Activated B cell treated with CpG ODN at 0.5 μM for 24 hours (primary cell): Measurements from ENCODE around the gene DAP. TPM values are rescaled to one million over a fixed set of nuclear protein-coding genes. Genes with fewer than 3 reads are reported as not detected.

Source experiments
- ATAC-seq: fragments of 200-7000 bp; cut with Tn5 transposase; one replicate; pipeline ENCODE4 v1.10.0; 2021; ENCODE audit warnings: low read depth, mild to moderate bottlenecking, moderate library complexity
- CTCF ChIA-PET: fragments of 350-600 bp; sonication (Branson Sonifier 250); formaldehyde crosslinking; loops from one replicate; lab custom pipeline; 2021; ENCODE audit warnings: antibody characterized with exemption; lab: Charles Lee
- POLR2A ChIA-PET: fragments of 350-600 bp; sonication (Branson Sonifier 250); formaldehyde crosslinking; loops from one replicate; lab custom pipeline; 2021; ENCODE audit warnings: antibody characterized with exemption; lab: Charles Lee
- DNase-seq: peaks from one replicate; pipeline ENCODE4 v3.0.0; 2022
- H3K27ac Mint-ChIP-seq: one replicate; pipeline ENCODE4 v1.8.0; 2020; ENCODE audit warnings: mixed read lengths
- H3K27me3 Mint-ChIP-seq: one replicate; pipeline ENCODE4 v1.8.0; 2021; ENCODE audit warnings: mixed read lengths
- H3K36me3 Mint-ChIP-seq: one replicate; pipeline ENCODE4 v1.8.0; 2021; ENCODE audit warnings: low read depth, mixed read lengths
- H3K4me1 Mint-ChIP-seq: one replicate; pipeline ENCODE4 v1.8.0; 2021; ENCODE audit warnings: mixed read lengths
- H3K4me3 Mint-ChIP-seq: one replicate; pipeline ENCODE4 v1.8.0; 2020; ENCODE audit warnings: mild to moderate bottlenecking, mixed read lengths
- H3K9me3 Mint-ChIP-seq: one replicate; pipeline ENCODE4 v1.8.0; 2020; ENCODE audit warnings: mixed read lengths
- CTCF ChIP-seq: fragments of 200-600 bp; IDR thresholded peaks from one replicate; pipeline ENCODE4 v1.8.0; 2022; ENCODE audit warnings: antibody characterized with exemption, mild to moderate bottlenecking
- intact Hi-C: fragments of 100-400 bp; cut with micrococcal nuclease; formaldehyde crosslinking; loops from one replicate; pipeline ENCODE4 v1.15.1; 2024
- total RNA-seq: library from RNA; stranded (reverse); gene quantifications from 2 replicates; pipeline ENCODE4 v1.2.3, GENCODE V29; 2022

Gene DAP
- total RNA-seq, 1 donor from 2014 or later, result 51.3 TPM

DNA sequence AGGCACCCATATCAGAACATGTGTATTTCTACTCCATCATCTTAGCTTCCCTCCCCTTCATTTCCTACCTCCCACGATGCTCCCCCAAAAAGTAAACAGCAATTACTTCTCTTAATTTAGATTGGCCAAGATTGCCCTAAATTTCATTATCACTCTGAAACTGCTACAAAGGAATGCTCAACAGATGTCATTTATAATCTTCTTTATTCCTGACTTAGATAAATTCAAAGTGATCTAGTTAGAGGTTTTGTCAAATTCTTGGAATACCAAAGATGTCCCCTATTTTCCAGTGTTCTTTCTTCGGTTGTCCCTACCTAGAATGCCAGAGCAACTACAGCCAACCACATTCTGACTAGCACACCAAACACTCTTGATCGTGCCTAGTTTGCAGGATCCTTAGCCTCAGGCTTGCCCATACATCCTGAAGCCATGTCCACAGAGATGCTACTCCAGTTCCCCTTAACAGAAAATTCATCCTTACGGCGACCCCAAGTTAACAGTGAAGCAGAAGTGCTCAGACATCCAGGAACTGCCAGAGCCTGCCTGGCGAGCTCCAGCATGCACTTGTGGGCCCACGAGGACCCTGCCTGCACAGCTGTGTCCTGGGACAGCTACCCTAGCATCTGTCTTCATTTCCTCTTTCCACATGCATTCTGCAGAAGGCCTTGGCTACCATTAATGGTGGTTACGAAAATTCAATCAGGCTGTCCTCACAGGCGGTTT is 31.6 kb downstream of the DAP start:
- Mint-ChIP-seq H3K4me3 (no peak overlapping the region), H3K9me3 (no peaks in the 10 kb centered on the region), H3K27ac (no peak overlapping the region), H3K4me1 (peaks cover 50% of the 10 kb centered on the region), H3K36me3 (peaks cover 33% of the 10 kb centered on the region), H3K27me3 (no peaks in the 10 kb centered on the region)
- DNase-seq (no peak), ATAC-seq (no peak)
- intact Hi-C loops, result loop anchor here (5.0 to 10.0 kb wide), 2 partner anchors 95 to 377 kb away; partner anchors contain the start of gene MARCHF6
- ChIA-PET POLR2A (interaction anchor here (1.0 kb wide), 1 partner anchor 31 kb away, joined by 3 read pairs; the partner anchor contains the start of gene DAP), CTCF (no interaction called here)
- no peak for TF ChIP-seq CTCF

GRCh38 chr5:10728679-10729078 is 32.4 kb downstream of the DAP start:
- peaks cover 33% of the 10 kb centered on the region for H3K36me3 Mint-ChIP-seq
- intact Hi-C loops, result no loop called here
- H3K27me3 Mint-ChIP-seq, result no peaks in the 10 kb centered on the region
- no peak for TF ChIP-seq CTCF
- no peak for ATAC-seq
- H3K4me3 Mint-ChIP-seq, result no peak overlapping the region
- no peak for DNase-seq
- no peak overlapping the region for H3K27ac Mint-ChIP-seq
- ChIA-PET POLR2A (no interaction called here), CTCF (no interaction called here)
- H3K9me3 Mint-ChIP-seq, result no peaks in the 10 kb centered on the region
- H3K4me1 Mint-ChIP-seq, result peaks cover 42% of the 10 kb centered on the region

DNA sequence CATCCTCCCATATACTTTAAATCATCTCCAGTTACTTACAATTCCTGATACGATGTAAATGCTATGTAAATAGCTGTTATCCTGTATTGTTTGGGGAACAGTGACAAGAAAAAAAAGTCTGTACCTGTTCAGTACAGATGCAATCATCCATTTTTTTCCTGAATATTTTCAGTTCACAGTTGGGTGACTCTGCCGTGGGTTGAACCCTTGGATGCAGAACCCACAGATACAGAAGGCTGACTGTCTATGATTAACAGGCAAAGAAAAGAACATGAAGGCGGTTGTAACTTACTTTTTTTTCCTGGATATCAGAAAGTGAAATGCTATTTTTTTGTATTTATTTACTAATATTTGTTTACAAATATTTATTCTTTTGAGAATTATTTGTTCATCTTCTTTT is 33.2 kb downstream of the DAP start:
- Mint-ChIP-seq H3K4me1 (peaks cover 34% of the 10 kb centered on the region), H3K27me3 (no peaks in the 10 kb centered on the region), H3K4me3 (no peak overlapping the region), H3K36me3 (peaks cover 35% of the 10 kb centered on the region), H3K9me3 (no peaks in the 10 kb centered on the region), H3K27ac (no peak overlapping the region)
- intact Hi-C loops, result no loop called here
- DNase-seq (no peak), ATAC-seq (no peak)
- ChIA-PET POLR2A (no interaction called here), CTCF (no interaction called here)
- no peak for TF ChIP-seq CTCF

DNA sequence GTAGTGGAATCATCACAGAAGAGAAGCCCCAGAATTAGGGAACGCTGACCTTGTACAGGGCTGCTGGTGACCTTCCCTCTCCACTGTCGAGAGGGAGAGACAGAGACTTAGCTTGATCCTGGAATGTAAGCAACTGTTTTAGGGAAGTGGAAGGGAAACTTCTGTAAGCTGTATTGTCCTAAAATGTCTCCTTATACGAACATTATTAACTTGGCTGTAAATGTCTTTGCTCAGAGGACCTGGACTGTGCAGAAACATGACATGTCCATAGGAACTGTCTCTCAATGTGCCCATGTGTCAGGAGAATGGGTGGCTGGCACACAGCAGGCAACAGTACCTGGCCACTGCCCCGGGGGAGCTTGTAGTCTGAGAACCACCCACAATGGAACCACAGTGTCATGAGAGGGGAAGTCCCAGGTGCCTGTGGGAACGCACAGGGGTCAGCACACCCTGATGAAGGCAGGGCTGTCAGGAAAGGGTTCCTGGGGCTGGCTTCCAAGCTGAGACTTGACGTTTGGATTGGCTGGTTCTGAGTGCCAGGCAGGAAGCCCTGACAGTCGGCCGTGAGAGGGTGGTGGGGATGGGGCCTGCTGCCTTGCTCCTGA is 34.0 kb downstream of the DAP start:
- H3K27me3 Mint-ChIP-seq, result no peaks in the 10 kb centered on the region
- DNase-seq (no peak), ATAC-seq (peak; percentile 87)
- peak overlapping the region; percentile 13 for H3K4me3 Mint-ChIP-seq
- intact Hi-C loops, result no loop called here
- H3K27ac Mint-ChIP-seq, result peak overlapping the region; percentile 37
- H3K36me3 Mint-ChIP-seq, result peaks cover 35% of the 10 kb centered on the region
- ChIA-PET POLR2A (no interaction called here), CTCF (interaction anchor here (0.8 kb wide), 1 partner anchor 25 kb away, joined by 3 read pairs; no protein-coding TSS in a partner anchor)
- no peaks in the 10 kb centered on the region for H3K9me3 Mint-ChIP-seq
- H3K4me1 Mint-ChIP-seq, result peaks cover 27% of the 10 kb centered on the region
- no peak for TF ChIP-seq CTCF

GRCh38 chr5:10726179-10726912 is 34.7 kb downstream of the DAP start:
- TF ChIP-seq CTCF, result no peak
- ATAC-seq, result no peak
- Mint-ChIP-seq H3K27me3 (no peaks in the 10 kb centered on the region), H3K9me3 (no peaks in the 10 kb centered on the region), H3K36me3 (peaks cover 38% of the 10 kb centered on the region), H3K4me3 (no peak overlapping the region), H3K27ac (no peak overlapping the region), H3K4me1 (peaks cover 27% of the 10 kb centered on the region)
- no peak for DNase-seq
- CTCF ChIA-PET, result interaction anchor here (0.8 kb wide), 1 partner anchor 24 kb away, joined by 3 read pairs; no protein-coding TSS in a partner anchor
- POLR2A ChIA-PET, result no interaction called here
- intact Hi-C loops, result no loop called here
